ENCODE measurements around the gene PPP2R3A.
"Not testable (repeated sequence)": the region's sequence is repeated elsewhere in the genome, so short reads cannot be mapped to it uniquely, and the experiment has no call there.

The PPP2R3A gene

GRCh38 chr3:136023264-136023978 lies 57.9 kb downstream of the PPP2R3A start:
- DNase-seq, result no peak

- no peak for DNase-seq
These were observed 70.8 kb downstream of the PPP2R3A start for GRCh38 chr3:136036306-136036705.

- DNase-seq, result no peak
These were observed 73.1 kb downstream of the PPP2R3A start for GRCh38 chr3:136038668-136039067.

- no peak for DNase-seq
These were observed 77.2 kb downstream of the PPP2R3A start for GRCh38 chr3:136042608-136043221.

GRCh38 chr3:136044980-136045745 lies 79.6 kb downstream of the PPP2R3A start:
- no peak for DNase-seq

- DNase-seq, result no peak
These were observed 82.5 kb downstream of the PPP2R3A start for GRCh38 chr3:136048068-136048467.

- no peak for DNase-seq
These were observed 84.7 kb downstream of the PPP2R3A start for GRCh38 chr3:136050250-136050649.

GRCh38 chr3:136055491-136055890 lies 90.0 kb downstream of the PPP2R3A start:
- no peak for DNase-seq

- no peak for DNase-seq
These were observed 101.7 kb downstream of the PPP2R3A start for GRCh38 chr3:136067211-136067610.

- DNase-seq, result no peak
These were observed 103.2 kb downstream of the PPP2R3A start for GRCh38 chr3:136068708-136069107.

- no peak for DNase-seq
These were observed 104.4 kb downstream of the PPP2R3A start for GRCh38 chr3:136069933-136070332.

- no peak for DNase-seq
These were observed 104.8 kb downstream of the PPP2R3A start for GRCh38 chr3:136070334-136070733.

- DNase-seq, result no peak
These were observed 105.7 kb downstream of the PPP2R3A start for GRCh38 chr3:136070953-136071949.

- DNase-seq, result no peak
These were observed 109.1 kb downstream of the PPP2R3A start for GRCh38 chr3:136074546-136075170.

- peak; percentile 60 to 63 for DNase-seq
These were observed 109.8 kb downstream of the PPP2R3A start for GRCh38 chr3:136075218-136075808.

GRCh38 chr3:136075811-136076210 lies 110.3 kb downstream of the PPP2R3A start:
- no peak for DNase-seq

- DNase-seq, result no peak
These were observed 113.2 kb downstream of the PPP2R3A start for GRCh38 chr3:136078421-136079364.

- DNase-seq, result not testable (repeated sequence)
These were observed 118.3 kb downstream of the PPP2R3A start for GRCh38 chr3:136083641-136084382.

- not testable (repeated sequence) for DNase-seq
These were observed 119.5 kb downstream of the PPP2R3A start for GRCh38 chr3:136085067-136085466.

GRCh38 chr3:136093771-136094170 lies 128.2 kb downstream of the PPP2R3A start:
- no peak for DNase-seq
